NCI-H1048 (cell line): ENCODE measurements around the gene OR52B2.
"Not testable (repeated sequence)": the region's sequence is repeated elsewhere in the genome, so short reads cannot be mapped to it uniquely, and the experiment has no call there.

Experiments
- DNase-seq: peaks from one replicate; lab custom pipeline; 2025; lab: John Stamatoyannopoulos, UW

The OR52B2 gene

GRCh38 chr11:6152126-6152525, 18.0 kb downstream of the OR52B2 start:
- DNase-seq = no peak

GRCh38 chr11:6151117-6151516, 19.0 kb downstream of the OR52B2 start:
- DNase-seq = no peak

GRCh38 chr11:6143737-6144136, 26.4 kb downstream of the OR52B2 start:
- DNase-seq = not testable (repeated sequence)

- no peak for DNase-seq
These were observed 27.2 kb downstream of the OR52B2 start for GRCh38 chr11:6142936-6143335.

GRCh38 chr11:6135936-6136335, 34.2 kb downstream of the OR52B2 start:
- DNase-seq = not testable (repeated sequence)

- DNase-seq = no peak
These were observed 37.7 kb downstream of the OR52B2 start for GRCh38 chr11:6132431-6132830.

GRCh38 chr11:6129635-6130034, 40.5 kb downstream of the OR52B2 start:
- no peak for DNase-seq

GRCh38 chr11:6129011-6129410, 41.1 kb downstream of the OR52B2 start:
- DNase-seq = no peak

- DNase-seq = no peak
These were observed 42.2 kb downstream of the OR52B2 start for GRCh38 chr11:6127881-6128280.

- no peak for DNase-seq
These were observed 45.9 kb downstream of the OR52B2 start for GRCh38 chr11:6124245-6124644.
